GM18502 (cell line): ENCODE data around the gene TTC7B.

Source experiments
- ATAC-seq: cut with Tn5 transposase; IDR thresholded peaks from one replicate; pipeline ENCODE4 v1.9.1; 2021; ENCODE audit warnings: mild to moderate bottlenecking; ENCODE audit not compliant: unreplicated experiment, poor library complexity

Gene TTC7B

DNA sequence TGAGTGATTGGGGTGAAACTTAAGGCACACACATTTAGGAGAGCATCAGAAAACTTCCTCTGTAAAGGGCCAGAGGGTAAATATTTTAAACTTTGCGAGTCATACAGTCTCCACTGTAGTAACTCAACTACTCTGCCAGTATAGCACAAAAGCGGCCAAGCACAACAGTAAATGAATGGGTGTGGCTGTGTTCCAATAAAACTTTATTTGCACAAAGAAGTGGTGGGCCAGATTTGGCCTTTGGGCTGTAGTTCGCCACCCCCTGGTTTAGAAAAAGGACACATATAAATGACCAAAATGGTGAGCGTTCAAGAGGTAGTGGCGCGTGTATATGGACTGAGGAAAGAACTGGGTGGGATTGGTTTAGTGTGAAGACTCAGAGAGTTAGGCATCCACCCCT is 309.5 kb downstream of the TTC7B start:
- no peak for ATAC-seq

- ATAC-seq = no peak
Measured at GRCh38 chr14:90505531-90505930, 310.7 kb downstream of the TTC7B start.

DNA sequence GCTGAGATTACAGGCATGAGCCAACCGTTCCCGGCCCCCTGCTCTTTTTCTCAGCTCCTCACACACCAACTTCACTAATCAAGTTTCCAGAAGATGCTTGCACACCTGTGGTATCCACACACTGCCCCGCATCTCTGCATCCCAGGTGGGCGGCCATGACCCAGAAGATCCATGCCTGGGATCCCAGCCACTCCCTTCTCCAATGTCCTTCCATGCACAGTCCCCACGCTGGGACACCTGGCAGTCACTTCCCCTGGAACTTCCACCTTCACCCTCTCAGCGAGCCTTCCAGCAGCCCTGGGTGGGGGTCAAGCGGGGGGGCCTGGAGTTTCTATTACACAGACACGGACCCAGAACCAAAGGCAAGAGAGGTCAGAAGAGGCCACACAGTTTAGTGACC is 311.6 kb downstream of the TTC7B start:
- ATAC-seq = no peak

DNA sequence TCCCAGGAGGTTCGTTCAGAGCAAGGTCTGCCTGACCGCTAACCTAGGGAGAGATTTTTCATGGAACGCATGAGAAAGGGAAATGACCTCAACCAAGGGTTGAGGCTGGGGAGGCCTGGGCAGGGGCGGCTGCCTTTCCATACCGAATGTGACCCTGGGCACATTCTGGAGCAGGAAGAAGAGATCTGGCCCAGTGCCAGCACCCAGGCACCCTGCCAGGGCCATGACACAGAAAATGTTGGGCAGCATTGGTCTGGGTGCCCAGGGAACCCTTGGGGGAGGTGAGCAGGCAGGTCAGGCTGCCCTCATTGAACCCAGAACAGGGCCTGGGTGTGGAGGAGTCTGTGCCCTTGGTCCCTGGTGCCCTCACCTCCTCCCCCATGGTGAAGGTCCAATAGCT is 312.6 kb downstream of the TTC7B start:
- no peak for ATAC-seq

DNA sequence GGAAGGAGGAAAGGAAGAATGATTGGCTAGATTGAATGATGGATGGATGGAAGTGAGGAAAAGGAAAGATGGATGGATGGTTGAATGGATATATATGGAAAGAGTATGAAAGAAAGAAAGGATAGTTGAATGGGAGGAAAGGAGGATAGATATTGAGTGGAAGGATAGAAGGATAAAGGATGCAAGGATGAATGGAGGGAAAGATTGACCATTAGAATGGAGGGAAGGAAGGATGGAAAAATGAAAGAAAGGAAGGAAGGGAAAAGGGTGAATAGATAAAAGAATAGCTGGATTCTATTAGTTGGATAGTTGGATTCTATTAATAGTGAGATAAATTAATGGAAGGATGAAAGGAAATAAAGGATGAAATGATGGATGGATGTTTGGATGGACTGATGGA is 313.5 kb downstream of the TTC7B start:
- no peak for ATAC-seq

GRCh38 chr14:90500665-90501370 is 315.4 kb downstream of the TTC7B start:
- peak; percentile 46 for ATAC-seq

DNA sequence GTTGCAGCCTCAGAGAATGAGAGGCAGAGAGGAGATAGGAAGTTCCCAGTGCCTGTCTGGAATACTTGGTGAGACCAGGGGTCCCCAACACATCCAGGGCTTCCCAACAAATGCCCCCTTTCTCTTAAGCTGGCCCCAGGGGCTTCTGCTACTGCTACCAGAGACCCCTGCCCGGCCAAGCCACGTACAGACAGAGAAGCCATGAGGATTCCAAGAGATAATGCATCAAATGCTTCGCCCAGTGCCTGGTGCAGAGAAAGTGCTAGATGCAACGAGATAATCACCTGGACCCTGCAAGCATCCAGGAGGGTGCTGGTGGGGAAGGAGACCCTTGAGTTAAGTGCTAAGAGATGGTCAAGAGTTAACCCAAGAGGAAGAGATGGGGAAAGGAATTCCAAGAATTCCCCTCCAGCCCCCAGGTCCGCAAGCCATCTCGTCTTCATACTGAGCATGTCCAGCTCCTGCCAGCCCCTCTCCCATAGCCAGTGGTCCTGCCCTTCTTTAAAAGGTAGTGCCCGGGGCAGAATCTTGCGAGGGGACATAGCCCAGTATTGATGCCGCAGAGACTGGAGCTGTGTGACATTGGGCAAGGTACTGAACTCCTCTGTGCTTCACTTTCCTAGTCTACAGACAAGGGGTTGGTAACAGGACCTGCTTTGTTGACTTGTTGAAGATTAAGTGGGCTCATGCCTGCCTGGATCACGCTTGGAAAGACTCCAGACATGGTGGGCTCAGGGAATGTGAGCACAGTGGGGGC is 316.1 kb downstream of the TTC7B start:
- ATAC-seq = no peak

- ATAC-seq = no peak
Measured at GRCh38 chr14:90499121-90499520, 317.1 kb downstream of the TTC7B start.

GRCh38 chr14:90498198-90498597 is 318.0 kb downstream of the TTC7B start:
- ATAC-seq = no peak

DNA sequence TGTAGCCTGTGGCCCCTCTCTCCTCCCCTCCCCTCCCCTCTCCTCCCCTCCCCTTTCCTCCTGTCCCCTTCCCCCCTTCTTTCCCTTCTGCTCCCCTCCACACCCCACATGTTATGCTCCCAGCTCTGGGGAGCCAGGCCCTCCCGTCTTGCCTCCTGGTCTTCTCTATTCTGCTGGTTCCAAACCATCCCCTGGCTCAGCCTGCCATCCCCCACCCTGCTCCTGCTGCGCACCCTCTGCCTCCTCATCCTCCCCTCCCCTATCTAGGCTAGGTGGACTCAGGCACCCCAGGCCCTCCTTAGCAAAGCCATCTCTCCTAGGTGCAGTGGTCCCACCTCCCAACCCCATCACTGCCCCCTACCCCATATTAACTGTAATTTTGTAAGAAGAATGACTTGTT is 319.9 kb downstream of the TTC7B start:
- no peak for ATAC-seq

DNA sequence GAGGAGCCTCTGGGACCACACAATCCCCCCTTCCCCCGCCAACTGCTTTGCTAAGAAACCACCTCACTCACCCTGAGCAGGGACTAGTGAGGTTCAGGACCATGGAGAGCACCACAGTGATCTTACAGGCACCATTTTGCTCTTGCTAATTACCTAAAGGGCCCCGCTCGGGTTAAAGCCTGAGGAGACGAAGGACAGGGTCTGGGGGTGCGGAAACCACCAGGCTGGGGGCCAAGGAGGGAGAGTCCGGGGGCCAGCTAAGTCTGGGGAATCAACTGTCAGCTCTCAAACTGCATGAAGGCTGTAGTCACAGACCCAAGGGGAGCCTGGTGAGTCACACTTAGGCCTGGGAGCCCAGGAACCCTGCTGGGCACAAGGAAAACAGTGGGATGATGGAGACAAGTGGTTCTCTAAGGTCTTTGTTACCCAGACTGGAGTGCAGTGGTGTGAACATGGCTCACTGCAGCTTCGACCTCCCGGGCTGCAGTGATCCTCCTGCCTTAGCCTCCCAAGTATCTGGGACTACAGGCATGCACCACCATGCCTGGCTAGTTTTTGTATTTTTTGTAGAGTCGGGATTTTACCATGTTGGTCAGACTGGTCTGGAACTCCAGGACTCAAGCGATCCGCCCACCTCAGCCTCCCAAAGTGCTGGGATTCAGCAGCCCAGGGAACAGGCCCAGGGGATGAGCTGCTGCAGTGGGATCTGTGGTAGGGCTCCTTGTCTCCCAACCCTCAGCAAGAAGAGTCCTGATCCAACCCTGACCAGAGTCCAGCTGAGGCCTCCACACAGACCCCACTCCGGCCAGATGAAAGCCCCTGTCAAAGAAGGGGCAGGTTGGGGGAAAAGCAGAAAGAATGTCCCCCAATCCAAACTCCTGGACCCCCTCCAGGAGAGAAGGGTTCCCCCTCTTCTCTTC is 320.6 kb downstream of the TTC7B start:
- no peak for ATAC-seq

DNA sequence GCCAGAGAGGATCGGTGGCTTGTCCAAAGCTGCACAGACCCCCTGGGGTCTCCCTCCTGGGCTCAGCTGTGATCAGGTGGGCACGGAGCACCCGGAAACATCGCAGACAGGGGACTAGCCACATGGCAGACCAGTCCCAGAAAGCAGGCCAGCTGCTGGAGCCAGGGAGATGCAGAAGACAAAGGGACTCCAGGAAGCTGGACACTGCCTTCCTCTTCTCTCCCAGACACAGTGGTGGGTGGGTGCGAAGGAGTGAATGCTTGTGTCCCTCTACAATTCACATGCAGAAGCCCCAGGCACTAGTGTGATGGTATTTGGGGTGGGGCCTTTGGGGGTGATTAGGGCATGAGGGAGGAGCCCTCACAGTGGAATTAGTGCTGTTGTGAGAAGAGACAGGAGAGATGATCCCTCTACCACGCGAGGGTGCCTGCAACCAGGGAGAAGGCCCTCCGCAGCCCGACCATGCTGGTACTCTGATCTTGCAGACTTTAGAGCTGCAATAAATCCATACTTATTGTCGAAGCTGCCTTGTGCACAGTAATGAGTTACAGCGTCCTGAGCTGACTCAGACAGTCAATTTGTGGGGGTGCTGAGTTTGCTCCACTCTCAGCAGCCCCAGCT is 324.2 kb downstream of the TTC7B start:
- no peak for ATAC-seq

DNA sequence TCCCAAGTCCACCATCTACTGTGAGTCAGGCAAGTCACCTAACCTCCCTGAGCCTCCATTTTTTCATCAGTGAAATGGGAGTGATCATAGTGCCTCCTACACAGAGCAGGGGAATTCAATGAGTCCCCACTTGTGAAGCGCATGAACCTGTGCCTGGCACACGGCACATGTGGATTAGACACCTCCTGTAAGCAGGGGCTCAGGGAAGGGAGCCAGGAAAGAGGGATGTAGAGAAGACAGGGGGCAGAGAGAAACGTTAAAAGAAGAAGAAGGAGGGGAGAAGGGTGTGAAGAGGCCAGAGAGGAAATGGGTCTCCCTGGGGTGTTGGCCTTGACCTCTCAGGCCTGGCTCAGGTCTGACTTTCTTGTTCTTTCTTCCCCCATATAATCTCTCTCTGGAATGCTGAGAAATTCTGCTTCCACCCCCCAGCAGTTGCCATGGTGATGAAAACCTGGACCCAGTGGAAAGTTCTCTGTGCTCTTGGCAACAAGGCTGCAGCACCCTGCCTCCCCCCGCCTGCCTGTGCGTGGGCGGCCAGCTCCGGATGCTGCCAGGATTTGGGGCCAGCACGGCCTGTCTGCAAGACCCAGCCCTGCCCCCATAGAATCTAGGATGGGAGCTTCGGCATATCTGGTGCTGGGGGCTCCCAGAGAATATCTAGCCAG is 324.9 kb downstream of the TTC7B start:
- ATAC-seq = no peak

DNA sequence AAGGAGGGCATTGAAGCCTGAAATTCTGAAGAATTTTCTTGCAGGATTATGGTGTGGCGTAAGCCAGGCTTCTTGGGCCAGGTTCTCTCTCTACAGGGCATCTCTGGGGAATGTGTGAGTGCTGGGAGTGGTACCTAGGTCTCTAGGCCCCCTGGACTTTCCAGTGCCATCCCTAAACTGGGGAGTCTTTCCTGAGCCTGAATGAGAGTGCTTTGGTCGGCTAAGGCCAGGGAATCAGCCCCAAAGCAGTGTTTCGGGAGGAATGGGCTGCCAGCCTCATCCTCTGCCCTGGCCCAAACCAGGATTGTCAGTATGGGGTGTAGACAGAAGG is 325.5 kb downstream of the TTC7B start:
- no peak for ATAC-seq

DNA sequence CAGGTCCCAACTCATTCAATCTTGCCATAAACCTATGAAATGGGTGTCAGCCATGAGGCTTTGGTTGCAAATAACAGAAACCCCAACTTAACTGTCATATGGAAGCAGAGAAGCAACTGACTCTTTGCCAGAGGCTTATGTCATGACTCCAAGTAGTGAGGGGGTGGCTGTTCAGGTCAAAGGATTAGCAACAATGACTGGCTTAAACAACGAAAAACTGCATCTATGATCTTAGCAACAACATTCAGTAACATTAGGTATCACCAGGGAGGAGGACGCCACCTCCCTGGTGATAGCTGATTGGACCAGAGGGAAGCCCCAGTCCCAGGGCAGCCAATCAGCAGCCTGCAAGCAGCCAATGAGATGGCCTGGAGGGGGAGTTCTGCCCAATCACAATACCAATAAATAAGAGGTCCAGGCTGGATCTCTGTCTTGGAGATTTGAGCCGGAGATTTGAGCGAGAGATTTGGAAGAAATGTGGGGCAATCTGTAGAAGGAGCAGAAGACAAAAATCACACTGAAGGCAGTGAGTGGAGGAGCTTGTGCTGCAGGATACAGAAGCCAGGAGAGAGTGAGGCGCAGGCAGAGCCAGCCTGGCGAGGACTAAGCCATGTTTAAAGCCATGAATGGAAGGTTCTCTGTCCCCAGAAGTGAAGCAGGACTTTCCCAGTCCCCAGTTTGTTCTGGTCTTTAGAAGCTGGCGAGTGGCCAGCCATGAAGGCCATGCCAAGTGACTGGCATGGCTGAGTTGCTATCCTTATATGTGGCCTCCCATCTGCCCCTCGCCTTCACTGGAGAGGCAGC is 326.1 kb downstream of the TTC7B start:
- ATAC-seq = no peak

GRCh38 chr14:90489306-90489705 is 326.9 kb downstream of the TTC7B start:
- no peak for ATAC-seq

DNA sequence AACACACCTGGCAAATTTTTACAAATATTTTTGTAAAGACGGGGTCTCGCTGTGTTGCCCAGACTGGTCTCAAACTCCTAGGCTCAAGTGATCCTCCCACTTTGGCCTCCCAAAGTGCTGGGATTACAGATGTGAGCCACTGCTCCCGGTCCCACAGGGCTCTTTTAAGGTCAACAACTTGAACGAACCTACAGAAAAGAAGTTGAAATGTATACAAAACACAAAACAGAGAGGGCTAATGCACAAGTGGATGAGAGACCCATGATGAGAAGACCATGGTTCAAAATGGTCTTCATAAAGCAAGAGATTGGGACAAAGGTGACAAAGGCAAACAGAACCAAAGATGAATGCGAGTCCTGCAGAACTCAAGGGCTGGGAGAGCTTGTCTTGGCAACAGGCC is 328.0 kb downstream of the TTC7B start:
- ATAC-seq = no peak

- no peak for ATAC-seq
Measured at GRCh38 chr14:90487462-90487861, 328.8 kb downstream of the TTC7B start.

- no peak for ATAC-seq
Measured at GRCh38 chr14:90487031-90487430, 329.2 kb downstream of the TTC7B start.
